Upper lobe of left lung (tissue), 4 donors: ENCODE results near the gene SLC12A7.

Experiments
- EP300 ChIP-seq, 4 donors: sonication (generic); formaldehyde crosslinking; IDR thresholded peaks; one replicate each; pipeline ENCODE4 v1.5.1; 2017; ENCODE audit warnings: antibody characterized with exemption in 4 of 4, control low read depth in 2 of 4
- POLR2A ChIP-seq, 4 donors: fragments of 450-650 bp; IDR thresholded peaks; one replicate each; pipeline ENCODE4 v1.5.1; 2016 to 2017; ENCODE audit warnings: antibody characterized with exemption in 4 of 4, mild to moderate bottlenecking in 2 of 4
- TF ChIP-seq, protein P1 (sequence below), 6 experiments: fragments of 450-650 bp in 4 of 6; fragments of 200-600 bp in 2 of 6; sonication (generic) in 2 of 6; IDR thresholded peaks; one replicate each; pipeline ENCODE4 v1.5.1; 2016 to 2019; ENCODE audit warnings: antibody characterized with exemption in 6 of 6

DNA sequence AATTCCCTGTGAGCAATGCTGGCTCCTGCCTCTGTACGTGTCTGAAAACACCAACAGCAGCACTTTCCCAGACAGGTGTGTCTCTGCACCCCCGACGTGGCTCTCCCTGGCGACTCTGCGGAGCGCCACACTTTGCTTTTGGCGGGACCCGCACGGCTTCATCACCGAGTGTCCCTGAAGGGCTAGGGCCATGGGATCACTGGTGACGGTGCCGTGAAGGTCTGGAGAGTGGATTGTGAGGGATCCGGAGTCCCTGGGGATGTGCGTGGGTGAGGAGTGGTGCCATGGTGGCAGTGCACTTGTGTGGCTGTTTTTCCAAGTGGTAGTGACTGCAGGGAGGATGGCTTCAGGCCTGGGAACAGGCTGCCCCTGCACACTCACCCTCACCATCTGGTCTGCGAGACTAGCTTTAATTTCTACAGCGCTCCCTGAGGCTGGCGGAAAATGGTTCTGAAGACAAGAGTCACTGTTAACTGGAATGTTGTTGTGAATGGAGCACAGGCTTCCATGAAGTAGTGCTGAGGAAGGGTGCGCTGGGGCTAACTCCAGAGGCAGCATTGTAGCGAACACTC lies 100.0 kb downstream of the SLC12A7 start:
- TF ChIP-seq POLR2A (IDR thresholded peaks at IDR 0.05) (no peak), EP300 (IDR thresholded peaks at IDR 0.05) (no peak)
- TF ChIP-seq, protein P1, sequence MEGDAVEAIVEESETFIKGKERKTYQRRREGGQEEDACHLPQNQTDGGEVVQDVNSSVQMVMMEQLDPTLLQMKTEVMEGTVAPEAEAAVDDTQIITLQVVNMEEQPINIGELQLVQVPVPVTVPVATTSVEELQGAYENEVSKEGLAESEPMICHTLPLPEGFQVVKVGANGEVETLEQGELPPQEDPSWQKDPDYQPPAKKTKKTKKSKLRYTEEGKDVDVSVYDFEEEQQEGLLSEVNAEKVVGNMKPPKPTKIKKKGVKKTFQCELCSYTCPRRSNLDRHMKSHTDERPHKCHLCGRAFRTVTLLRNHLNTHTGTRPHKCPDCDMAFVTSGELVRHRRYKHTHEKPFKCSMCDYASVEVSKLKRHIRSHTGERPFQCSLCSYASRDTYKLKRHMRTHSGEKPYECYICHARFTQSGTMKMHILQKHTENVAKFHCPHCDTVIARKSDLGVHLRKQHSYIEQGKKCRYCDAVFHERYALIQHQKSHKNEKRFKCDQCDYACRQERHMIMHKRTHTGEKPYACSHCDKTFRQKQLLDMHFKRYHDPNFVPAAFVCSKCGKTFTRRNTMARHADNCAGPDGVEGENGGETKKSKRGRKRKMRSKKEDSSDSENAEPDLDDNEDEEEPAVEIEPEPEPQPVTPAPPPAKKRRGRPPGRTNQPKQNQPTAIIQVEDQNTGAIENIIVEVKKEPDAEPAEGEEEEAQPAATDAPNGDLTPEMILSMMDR (IDR thresholded peaks at IDR 0.05) = no peak
